IMR-90 (cell line): ENCODE results near the gene LDHA. TPM values are rescaled to one million over a fixed set of nuclear protein-coding genes. Genes with fewer than 3 reads are reported as not detected.

Experiments used
- ATAC-seq: fragments of 200-7000 bp; cut with Tn5 transposase; 2 replicates; pipeline ENCODE4 v1.9.1; 2020; ENCODE audit warnings: low read depth, mild to moderate bottlenecking, moderate library complexity
- BruUV-seq: library from RNA; stranded (reverse); fragments of 400-500 nt; replicated peaks from 2 replicates; lab custom pipeline; 2021; lab: Mats Ljungman, UMichigan
- CTCF ChIA-PET: fragments of 300-600 bp; formaldehyde crosslinking; extraction: SDS; loops from one replicate; lab custom pipeline; 2021; ENCODE audit warnings: antibody characterized with exemption; lab: Yijun Ruan, JAX
- POLR2A ChIA-PET: fragments of 300-600 bp; sonication (Branson Sonifier 250); formaldehyde crosslinking; loops from one replicate; lab custom pipeline; 2022; ENCODE audit warnings: antibody characterized with exemption; ENCODE audit not compliant: unreplicated experiment; lab: Charles Lee
- DNase-seq: peaks from one replicate; pipeline ENCODE4 v3.0.0; 2013
- H2AFZ ChIP-seq: replicated peaks from 2 replicates; pipeline ENCODE3; 2013; ENCODE audit warnings: low read length, mild to moderate bottlenecking; ENCODE audit not compliant: poor library complexity
- H2AK5ac ChIP-seq: 2 replicates; pipeline ENCODE4 v1.6.1; 2013; ENCODE audit warnings: low read depth, low read length, inconsistent platforms
- H2AK9ac ChIP-seq: replicated peaks from 2 replicates; pipeline ENCODE3; 2013; ENCODE audit warnings: mild to moderate bottlenecking, low read depth, low read length, moderate library complexity; ENCODE audit not compliant: poor library complexity
- H2BK120ac ChIP-seq: 2 replicates; pipeline ENCODE4 v1.6.1; 2013; ENCODE audit warnings: low read depth, low read length, inconsistent platforms
- H2BK15ac ChIP-seq: 3 replicates; pipeline ENCODE4 v1.6.1; 2013; ENCODE audit warnings: low read depth, low read length, inconsistent platforms
- H2BK20ac ChIP-seq: 2 replicates; pipeline ENCODE4 v1.6.1; 2013; ENCODE audit warnings: low read depth, mild to moderate bottlenecking, inconsistent platforms, low read length, moderate library complexity
- H2BK5ac ChIP-seq: 2 replicates; pipeline ENCODE4 v1.6.1; 2013; ENCODE audit warnings: mild to moderate bottlenecking, low read depth, low read length, inconsistent platforms; ENCODE audit not compliant: poor library complexity, severe bottlenecking
- H3K14ac ChIP-seq: replicated peaks from 2 replicates; pipeline ENCODE4 v1.6.1; 2013; ENCODE audit warnings: low read depth, low read length, inconsistent platforms
- H3K18ac ChIP-seq: 2 replicates; pipeline ENCODE4 v1.6.1; 2013; ENCODE audit warnings: low read depth, low read length, control low read depth
- H3K23ac ChIP-seq: 2 replicates; pipeline ENCODE4 v1.6.1; 2013; ENCODE audit warnings: low read depth, low read length, inconsistent platforms
- H3K27ac ChIP-seq: 2 replicates; pipeline ENCODE4 v1.5.1; 2013; ENCODE audit warnings: mild to moderate bottlenecking, control low read depth, low read length; ENCODE audit not compliant: insufficient read depth
- H3K27me3 ChIP-seq: 2 replicates; pipeline ENCODE4 v1.6.1; 2013; ENCODE audit warnings: low read length; ENCODE audit not compliant: control insufficient read depth, insufficient read depth
- H3K36me3 ChIP-seq: 2 replicates; pipeline ENCODE4 v1.6.1; 2013; ENCODE audit warnings: low read length, mixed read lengths; ENCODE audit not compliant: control insufficient read depth, insufficient read depth
- H3K4ac ChIP-seq: 2 replicates; pipeline ENCODE4 v1.6.1; 2013; ENCODE audit warnings: low read depth, low read length, inconsistent platforms
- H3K4me1 ChIP-seq: 2 replicates; pipeline ENCODE4 v1.6.1; 2013; ENCODE audit warnings: low read length, mixed read lengths; ENCODE audit not compliant: control insufficient read depth, insufficient read depth
- H3K4me2 ChIP-seq: 2 replicates; pipeline ENCODE4 v1.6.1; 2013; ENCODE audit warnings: low read depth, mild to moderate bottlenecking, control low read depth, low read length, moderate library complexity
- H3K4me3 ChIP-seq: 2 replicates; pipeline ENCODE4 v1.5.1; 2013; ENCODE audit warnings: low read depth, mild to moderate bottlenecking, control low read depth, low read length, moderate library complexity; ENCODE audit not compliant: insufficient read depth
- H3K56ac ChIP-seq: 2 replicates; pipeline ENCODE4 v1.6.1; 2013; ENCODE audit warnings: low read length, inconsistent platforms; ENCODE audit not compliant: insufficient read depth; ENCODE audit errors: extremely low read depth
- H3K79me1 ChIP-seq, 2 experiments: 2 replicates each; pipeline ENCODE4 v1.6.1; 2013; ENCODE audit warnings: low read length in 2 of 2, inconsistent platforms in 1 of 2, low read depth in 1 of 2
- H3K9ac ChIP-seq: 2 replicates; pipeline ENCODE4 v1.6.1; 2013; ENCODE audit warnings: low read depth, low read length, control low read depth
- H3K9me1 ChIP-seq: 2 replicates; pipeline ENCODE4 v1.6.1; 2013; ENCODE audit warnings: low read length, inconsistent platforms; ENCODE audit not compliant: insufficient read depth
- H3K9me3 ChIP-seq: 2 replicates; pipeline ENCODE4 v1.6.1; 2013; ENCODE audit warnings: low read length; ENCODE audit not compliant: control insufficient read depth, insufficient read depth
- H4K20me1 ChIP-seq: 2 replicates; pipeline ENCODE4 v1.6.1; 2013; ENCODE audit warnings: low read length, inconsistent platforms; ENCODE audit not compliant: insufficient read depth
- H4K5ac ChIP-seq: 2 replicates; pipeline ENCODE4 v1.6.1; 2013; ENCODE audit warnings: mild to moderate bottlenecking, low read depth, low read length, control low read depth
- H4K8ac ChIP-seq, 2 experiments: 2 replicates each; pipeline ENCODE4 v1.6.1; 2013; ENCODE audit warnings: low read depth in 2 of 2, low read length in 2 of 2, control low read depth in 1 of 2, inconsistent platforms in 1 of 2
- H4K91ac ChIP-seq: 2 replicates; pipeline ENCODE4 v1.6.1; 2013; ENCODE audit warnings: low read depth, low read length, inconsistent platforms; ENCODE audit not compliant: insufficient read depth
- BHLHE40 ChIP-seq: fragments of 150-350 bp; IDR thresholded peaks from 2 replicates; pipeline ENCODE4 v1.6.1; 2016; ENCODE audit warnings: mild to moderate bottlenecking, low read depth, low read length
- CEBPB ChIP-seq: IDR thresholded peaks from 2 replicates; pipeline ENCODE4 v1.6.1; 2012; ENCODE audit warnings: low read depth, low read length, improper control_type of control experiment
- FOS ChIP-seq: fragments of 150-350 bp; IDR thresholded peaks from 2 replicates; pipeline ENCODE4 v1.6.1; 2016; ENCODE audit warnings: low read depth, low read length
- MAFK ChIP-seq: IDR thresholded peaks from 2 replicates; pipeline ENCODE4 v1.6.1; 2012; ENCODE audit warnings: low read depth, low read length, improper control_type of control experiment
- MAZ ChIP-seq: IDR thresholded peaks from 2 replicates; pipeline ENCODE4 v1.6.1; 2012; ENCODE audit warnings: low read depth, mild to moderate bottlenecking, low read length, improper control_type of control experiment, moderate library complexity, borderline replicate concordance
- NFE2L2 ChIP-seq: fragments of 150-350 bp; IDR thresholded peaks from 2 replicates; pipeline ENCODE4 v1.6.1; 2016; ENCODE audit warnings: low read depth, mild to moderate bottlenecking, low read length
- RCOR1 ChIP-seq: IDR thresholded peaks from 2 replicates; pipeline ENCODE4 v1.6.1; 2012; ENCODE audit warnings: mild to moderate bottlenecking, low read length, improper control_type of control experiment; ENCODE audit not compliant: insufficient replicate concordance
- SMC3 ChIP-seq: fragments of 150-350 bp; IDR thresholded peaks from 2 replicates; pipeline ENCODE4 v1.6.1; 2016; ENCODE audit warnings: low read depth, mild to moderate bottlenecking, antibody characterized with exemption, low read length, moderate library complexity
- WGBS, 2 experiments: methylation state at CpG; one replicate each; pipeline versions ENCODE4 v1.1.5 to v1.1.7; 2013; ENCODE audit warnings: missing lambda C conversion rate in 2 of 2; ENCODE audit not compliant: insufficient read length in 1 of 2; ENCODE audit errors: extremely low coverage in 2 of 2; 5-methylcytosine and 5-hydroxymethylcytosine counted together
- dilution Hi-C: fragments of 300-500 bp; cut with HindIII; formaldehyde crosslinking; loops from one replicate; pipeline ENCODE4 v1.14.3; 2018; ENCODE audit warnings: low sequenced_read_pairs; ENCODE audit not compliant: unreplicated experiment
- in situ Hi-C: fragments of 300-500 bp; cut with MboI; formaldehyde crosslinking; loops from 3 replicates; pipeline ENCODE4 v1.14.3; 2019; ENCODE audit warnings: low sequenced_read_pairs, inconsistent platforms, mixed read lengths
- intact Hi-C: fragments of 100-400 bp; cut with micrococcal nuclease; formaldehyde crosslinking; loops from 2 replicates; pipeline ENCODE4 v1.10.0; 2022
- polyA plus RNA-seq, 3 experiments: library from polyadenylated mRNA; depleted of rRNA; stranded (reverse); fragments of >200 nt; gene quantifications; 2 replicates each; pipeline ENCODE4 v1.2.3, GENCODE V29; 2012; ENCODE audit warnings: low replicate concordance in 1 of 3
- total RNA-seq: library from RNA; depleted of rRNA; stranded (reverse); fragments of >200 nt; gene quantifications from 2 replicates; pipeline ENCODE4 v1.2.3, GENCODE V29; 2012

Gene LDHA
- total and polyA plus RNA-seq, 2 of the 4 experiments (the other 2 are of a cell fraction) = 1,735 to 1,813 TPM

DNA sequence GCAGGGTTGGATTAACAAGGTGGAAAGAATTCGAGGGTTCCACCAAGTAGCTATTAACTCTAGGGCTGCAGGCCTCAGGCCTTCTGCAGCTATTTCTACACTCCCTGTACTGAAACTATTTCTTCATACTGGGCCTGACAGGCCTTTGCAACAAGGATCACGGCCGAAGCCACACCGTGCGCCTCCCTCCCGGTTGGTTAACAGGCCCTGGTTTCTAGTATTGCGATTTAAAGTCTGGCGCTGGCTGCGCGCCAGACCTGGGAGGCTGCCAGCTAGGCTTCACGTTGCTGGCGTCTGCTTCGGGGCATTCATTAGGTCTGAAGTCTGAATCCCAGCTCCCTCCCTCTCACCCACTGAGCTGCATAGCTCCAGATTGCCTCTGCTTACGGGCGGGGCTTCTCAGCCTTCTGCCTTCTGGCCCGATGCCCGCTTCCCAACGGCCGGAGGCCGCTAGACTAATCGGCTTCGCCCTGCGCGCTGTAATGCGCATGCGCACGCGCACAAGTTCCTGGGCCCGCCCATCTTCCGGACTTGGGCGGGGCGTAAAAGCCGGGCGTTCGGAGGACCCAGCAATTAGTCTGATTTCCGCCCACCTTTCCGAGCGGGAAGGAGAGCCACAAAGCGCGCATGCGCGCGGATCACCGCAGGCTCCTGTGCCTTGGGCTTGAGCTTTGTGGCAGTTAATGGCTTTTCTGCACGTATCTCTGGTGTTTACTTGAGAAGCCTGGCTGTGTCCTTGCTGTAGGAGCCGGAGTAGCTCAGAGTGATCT lies 1.6 kb downstream of the LDHA start (continued):
- TF ChIP-seq SMC3 (peak; percentile 16; the same call in 1 of the 2 replicates), MAZ (peak; percentile 74; the same call in 1 of the 2 replicates), MAFK (no peak)

DNA sequence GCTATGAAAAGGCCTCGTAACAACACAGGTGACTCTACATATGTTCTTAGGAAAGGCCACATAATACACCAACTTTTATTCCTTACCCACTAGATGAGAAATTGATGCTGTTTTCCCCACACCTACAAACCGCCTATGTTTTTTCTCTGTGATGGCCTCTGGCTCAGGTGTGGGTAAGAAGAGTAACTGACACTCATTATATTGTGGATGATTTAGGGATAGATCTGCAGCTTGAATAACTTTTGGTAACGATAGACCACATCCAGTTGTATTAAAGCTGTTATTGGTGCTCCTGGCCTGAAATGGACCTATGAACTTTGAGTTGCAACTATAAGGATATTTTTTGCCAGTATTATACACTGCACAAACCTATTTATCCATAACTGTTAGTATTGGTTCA lies 3.6 kb downstream of the LDHA start:
- Histone ChIP-seq H3K4me1 (peaks cover 8% of the 10 kb centered on the region), H3K56ac (no peak overlapping the region), H3K9me3 (no peaks in the 10 kb centered on the region), H2AK5ac (no peak overlapping the region), H4K5ac (no peak overlapping the region), H3K4me3 (no peak overlapping the region), H2AK9ac (no peak overlapping the region), H3K27ac (no peak overlapping the region), H3K9me1 (no peaks in the 10 kb centered on the region; the same call in 1 of the 2 replicates), H4K8ac (no peak overlapping the region), H3K23ac (no peak overlapping the region), H3K18ac (no peak overlapping the region), H2BK15ac (no peak overlapping the region), H2AFZ (no peak overlapping the region), H4K91ac (no peak overlapping the region), H4K20me1 (peaks cover 76% of the 10 kb centered on the region), H3K4me2 (no peak overlapping the region), H3K14ac (no peak overlapping the region), H3K9ac (no peak overlapping the region; the same call in 1 of the 2 replicates), H2BK20ac (no peak overlapping the region), H3K36me3 (peaks cover 45% of the 10 kb centered on the region), H2BK120ac (no peak overlapping the region), H3K79me1 (peaks cover 13 to 50% of the 10 kb centered on the region in 2 experiments), H3K4ac (no peak overlapping the region), H3K27me3 (no peaks in the 10 kb centered on the region), H2BK5ac (no peak overlapping the region)
- CTCF ChIA-PET = no interaction called here
- in situ Hi-C loops = no loop called here
- no TSS peak for BruUV-seq
- WGBS, 2 experiments = 100% methylated on average over 1 of the region's 3 CpGs; no CpG with 5 or more reads in 1 of the 2 experiments
- intact Hi-C loops = loop anchor here (2.0 to 10.0 kb wide), 4 partner anchors 51 to 237 kb away; partner anchors contain the start of genes GTF2H1, HPS5 and SPTY2D1
- TF ChIP-seq CEBPB = no peak
- no peak for TF ChIP-seq NFE2L2
- no peak for TF ChIP-seq FOS
- no peak for TF ChIP-seq BHLHE40
- no peak for TF ChIP-seq MAZ
- no peak for TF ChIP-seq RCOR1
- TF ChIP-seq MAFK = no peak
- POLR2A ChIA-PET = no interaction called here
- ATAC-seq (no peak), DNase-seq (no peak)
- dilution Hi-C loops = no loop called here
